GM12801 (cell line): ENCODE results near the gene CTNNA3.

ENCODE experiments used
- TF ChIP-seq, protein P1 (sequence below): IDR thresholded peaks from one replicate; pipeline ENCODE4 v1.5.1; 2011; ENCODE audit warnings: control low read depth; ENCODE audit not compliant: insufficient read length; ENCODE audit errors: extremely low read depth

CTNNA3 gene

DNA sequence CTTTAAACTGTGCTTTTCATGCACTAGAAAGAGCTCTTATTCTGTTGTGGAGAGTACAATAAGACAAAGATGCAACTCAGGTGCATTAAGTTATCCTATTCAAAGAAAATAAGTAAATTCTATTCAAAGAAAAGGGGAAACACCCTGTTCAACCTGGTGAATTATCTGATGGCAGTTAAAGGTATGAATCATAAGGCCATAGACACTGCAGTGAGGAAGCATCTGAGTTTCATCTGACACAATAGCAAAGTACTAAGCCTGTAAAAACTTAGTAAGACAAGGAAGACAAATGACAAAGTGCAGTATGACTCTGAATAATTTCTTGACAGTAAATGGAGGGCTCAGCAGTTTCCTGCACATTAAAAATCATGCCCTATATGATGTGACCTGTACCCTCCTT lies 861.2 kb downstream of the CTNNA3 start:
- TF ChIP-seq, protein P1, sequence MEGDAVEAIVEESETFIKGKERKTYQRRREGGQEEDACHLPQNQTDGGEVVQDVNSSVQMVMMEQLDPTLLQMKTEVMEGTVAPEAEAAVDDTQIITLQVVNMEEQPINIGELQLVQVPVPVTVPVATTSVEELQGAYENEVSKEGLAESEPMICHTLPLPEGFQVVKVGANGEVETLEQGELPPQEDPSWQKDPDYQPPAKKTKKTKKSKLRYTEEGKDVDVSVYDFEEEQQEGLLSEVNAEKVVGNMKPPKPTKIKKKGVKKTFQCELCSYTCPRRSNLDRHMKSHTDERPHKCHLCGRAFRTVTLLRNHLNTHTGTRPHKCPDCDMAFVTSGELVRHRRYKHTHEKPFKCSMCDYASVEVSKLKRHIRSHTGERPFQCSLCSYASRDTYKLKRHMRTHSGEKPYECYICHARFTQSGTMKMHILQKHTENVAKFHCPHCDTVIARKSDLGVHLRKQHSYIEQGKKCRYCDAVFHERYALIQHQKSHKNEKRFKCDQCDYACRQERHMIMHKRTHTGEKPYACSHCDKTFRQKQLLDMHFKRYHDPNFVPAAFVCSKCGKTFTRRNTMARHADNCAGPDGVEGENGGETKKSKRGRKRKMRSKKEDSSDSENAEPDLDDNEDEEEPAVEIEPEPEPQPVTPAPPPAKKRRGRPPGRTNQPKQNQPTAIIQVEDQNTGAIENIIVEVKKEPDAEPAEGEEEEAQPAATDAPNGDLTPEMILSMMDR = no peak

DNA sequence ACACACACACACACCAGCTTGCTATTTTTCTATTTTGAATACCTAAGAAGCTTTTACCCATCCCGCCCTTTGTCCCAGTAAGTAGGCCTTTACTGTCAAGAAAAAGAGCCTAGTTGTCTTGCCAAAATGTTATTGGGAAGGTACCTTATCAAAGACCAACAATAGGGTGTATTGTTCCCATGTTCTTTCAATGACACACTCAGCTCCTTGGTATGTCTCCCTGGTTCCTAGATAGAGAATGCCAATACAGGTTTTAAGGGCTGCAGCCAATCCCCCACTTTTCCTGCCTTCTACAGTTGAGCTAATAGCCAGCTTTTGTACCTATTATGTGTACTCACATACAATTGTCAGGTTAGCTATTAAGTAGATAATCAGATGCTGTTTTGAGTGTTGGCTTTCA lies 862.1 kb downstream of the CTNNA3 start:
- TF ChIP-seq, protein P1 = no peak

- TF ChIP-seq, protein P1 = no peak
Measured at GRCh38 chr10:66832781-66833422, 863.1 kb downstream of the CTNNA3 start.

DNA sequence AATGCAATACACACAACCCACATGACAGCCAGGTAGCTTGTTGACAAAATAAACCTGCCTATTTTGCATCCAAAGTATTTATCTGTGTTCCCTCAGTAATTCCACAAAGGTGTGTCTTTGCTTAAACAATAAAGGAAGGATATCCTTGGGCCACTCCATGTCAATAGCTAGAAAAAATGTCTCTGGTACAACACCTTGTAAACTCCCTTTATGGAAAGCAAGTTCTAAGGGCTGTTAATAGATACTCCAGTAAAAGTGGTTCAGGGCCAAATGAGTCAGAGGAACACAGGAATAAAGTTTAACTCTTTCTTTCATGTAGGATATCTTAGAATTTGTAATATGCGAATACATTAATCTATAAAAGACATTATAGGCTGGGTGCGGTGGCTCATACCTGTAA lies 867.0 kb downstream of the CTNNA3 start:
- TF ChIP-seq, protein P1 = no peak

GRCh38 chr10:66827353-66827752 lies 868.6 kb downstream of the CTNNA3 start:
- TF ChIP-seq, protein P1 = no peak

- TF ChIP-seq, protein P1 = no peak
Measured at GRCh38 chr10:66823301-66823700, 872.7 kb downstream of the CTNNA3 start.

DNA sequence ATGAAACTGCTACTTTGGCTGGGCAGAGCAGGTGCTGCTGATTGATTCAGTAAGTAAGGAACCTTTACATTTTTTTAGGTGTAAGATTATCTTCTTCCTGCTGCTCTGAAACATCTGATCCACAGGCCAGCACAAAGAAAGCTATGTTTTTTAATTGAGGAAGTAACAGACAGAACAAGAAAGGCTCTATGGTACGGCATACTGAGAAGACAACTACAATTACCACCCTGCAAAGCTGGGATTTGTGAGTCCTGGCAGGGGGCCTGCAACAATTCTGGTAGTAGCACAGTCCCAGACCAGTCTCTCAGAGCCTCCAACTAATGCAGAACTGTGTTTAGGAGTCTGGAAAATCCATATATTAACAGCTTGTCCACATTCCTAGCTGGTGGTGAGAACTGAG lies 873.2 kb downstream of the CTNNA3 start:
- TF ChIP-seq, protein P1 = no peak

DNA sequence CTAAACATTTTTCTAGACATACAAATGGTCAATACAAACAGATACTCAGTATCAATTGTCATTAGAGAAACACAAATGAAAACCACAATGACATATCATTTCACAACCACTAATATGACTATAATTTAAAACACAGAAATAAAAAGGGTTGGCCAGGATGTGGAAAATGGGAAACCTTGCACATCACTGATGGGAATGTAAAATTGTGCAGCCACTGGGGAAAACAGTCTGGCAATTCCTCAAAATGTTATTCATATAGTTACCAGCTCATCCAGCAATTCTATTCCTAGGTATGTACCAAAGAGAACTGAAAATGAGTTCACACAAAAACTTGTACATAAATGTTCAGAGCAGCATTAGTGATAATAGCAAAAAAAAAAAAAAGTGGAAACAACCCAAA lies 876.3 kb downstream of the CTNNA3 start:
- TF ChIP-seq, protein P1 = no peak
